Heart right ventricle (tissue), 16 donors: ENCODE results near the gene MNX1. TPM values are rescaled to one million over a fixed set of nuclear protein-coding genes. Genes with fewer than 3 reads are reported as not detected.
A peak's percentile ranks its signal among the peaks of the same experiment; 100 is the strongest.

ENCODE experiments used
- ATAC-seq, 8 donors: fragments of 200-7000 bp; cut with Tn5 transposase; one replicate each; pipeline ENCODE4 v1.9.1; 2020; ENCODE audit warnings: mild to moderate bottlenecking in 8 of 8, moderate library complexity in 8 of 8, moderate number of reproducible peaks in 1 of 8
- DNase-seq, 2 donors: peaks; one replicate each; pipeline ENCODE4 v3.0.0-alpha.2; 2020
- H3K27ac ChIP-seq, 10 donors: fragments of 200-600 bp; sonication (generic) in 2 of 10; one replicate each; pipeline versions ENCODE4 v1.5.0 to v1.8.0; 2020 to 2022; ENCODE audit warnings: mild to moderate bottlenecking in 3 of 10
- H3K27me3 ChIP-seq, 7 donors: fragments of 200-600 bp; one replicate each; pipeline ENCODE4 v1.8.0; 2021 to 2022; ENCODE audit warnings: mild to moderate bottlenecking in 2 of 7
- H3K36me3 ChIP-seq, 9 donors: fragments of 200-600 bp; sonication (generic) in 1 of 9; one replicate each; pipeline versions ENCODE4 v1.5.0 to v1.8.0; 2020 to 2022; ENCODE audit warnings: mild to moderate bottlenecking in 2 of 9
- H3K4me1 ChIP-seq, 9 donors: fragments of 200-600 bp; sonication (generic) in 1 of 9; one replicate each; pipeline versions ENCODE4 v1.5.0 to v1.8.0; 2020 to 2022; ENCODE audit warnings: mild to moderate bottlenecking in 4 of 9
- H3K4me3 ChIP-seq, 10 donors: fragments of 200-600 bp; sonication (generic) in 2 of 10; one replicate each; pipeline versions ENCODE4 v1.5.0 to v1.8.0; 2020 to 2022; ENCODE audit warnings: mild to moderate bottlenecking in 7 of 10, moderate library complexity in 2 of 10
- H3K9me3 ChIP-seq, 11 donors: fragments of 200-600 bp in 10 of 11; sonication (generic) in 2 of 11; one replicate each; pipeline versions ENCODE4 v1.5.0 to v1.8.0; 2013 to 2022; ENCODE audit warnings: mild to moderate bottlenecking in 2 of 11, control low read depth in 1 of 11, moderate library complexity in 1 of 11
- CTCF ChIP-seq, 9 donors: fragments of 200-600 bp; sonication (generic) in 2 of 9; IDR thresholded peaks; one replicate each; pipeline versions ENCODE4 v1.5.0 to v1.8.0; 2021 to 2022; ENCODE audit warnings: antibody characterized with exemption in 9 of 9, mild to moderate bottlenecking in 5 of 9, moderate library complexity in 1 of 9
- WGBS, 2 donors: extraction: QIAGEN DNeasy Blood & Tissue Kit; methylation state at CpG; one replicate each; pipeline ENCODE4 v1.1.7; 2013; ENCODE audit warnings: inconsistent platforms in 1 of 2; 5-methylcytosine and 5-hydroxymethylcytosine counted together
- intact Hi-C, 10 donors: fragments of 100-400 bp; cut with DNase I; formaldehyde crosslinking; loops; one replicate each; pipeline versions ENCODE4 v1.11.1 to v1.14.2; 2022
- polyA plus RNA-seq, 2 donors: library from polyadenylated mRNA; stranded (reverse); fragments of 200-250 nt; gene quantifications; one replicate each; pipeline ENCODE4 v1.2.3, GENCODE V29; 2013
- total RNA-seq, 10 donors: library from RNA; stranded (reverse); fragmentation: NEBNext Ultra II Directional in 3 of 10; extraction: Animal tissue kit (Norgen Biotek cat#: 25700) in 3 of 10; gene quantifications; one replicate each; pipeline versions ENCODE4 v1.2.1 to v1.2.4, GENCODE V29; 2021 to 2023
- donor health status: Arrhythmogenic right ventricular cardiomyopathy.
- donor health status: ischemic (EF 13 %, LVEDD 7.1; RV severe dilation, severe dysfunction).
- donor health status: healthy with polysubstance abuse.
- donor health status: DM: no; HTN: yes; CAD: no.
- donor health status: DM: no; HTN: no; CAD: no.
- donor health status: ischemic (EF 25% LVEDD 6.9; RV normal size, moderate dysfunction).
- donor health status: ischemic (EF 25% LVEDD 5.7; RV mildly dilated, moderate dysfunction).
- donor health status: healthy.
- donor health status: DM: yes; HTN: yes; CAD: no.
- donor health status: Ischemic cardiomyopathy.
- donor health status: ischemic (EF 35%, LVEDD 5.7; RV mildly dilated, moderate dysfunction).
- donor health status: nonischemic (EF 11% LVEDD 7.7; RV severe dilation, severe dysfunction).
- donor health status: DM: yes; HTN: yes; CAD: no.
- donor health status: PGD.
- donor health status: ischemic (EF 29% LVEDD 5.4; RV normal size, mild dysfunction).
- donor health status: nonischemic (EF 23%, LVEDD 6.1; RV moderate dilation, normal function).

Gene MNX1
- total and polyA plus RNA-seq, 12 donors: not detected

- Histone ChIP-seq H3K4me1 (no peaks in the 10 kb centered on the region), H3K27ac (no peak overlapping the region), H3K9me3 (peaks cover 0 to 20% (median 7%) of the 10 kb centered on the region in 11 donors), H3K4me3 (no peak overlapping the region), H3K36me3 (no peaks in the 10 kb centered on the region), H3K27me3 (no peaks in the 10 kb centered on the region)
- TF ChIP-seq CTCF (IDR thresholded peaks at IDR 0.05): no peak
- 94% methylated on average over 4 of the region's 4 CpGs for WGBS, 2 donors
- ATAC-seq: no peak
- intact Hi-C loops: loop anchor here in 2 of 10 donors (10.0 kb wide), 3 partner anchors 155 to 455 kb away; partner anchors contain the start of gene UBE3C (in 1 of the 2)
- DNase-seq: no peak
Observed at GRCh38 chr7:156979711-156980110, 30.8 kb downstream of the MNX1 start.

- H3K27me3 ChIP-seq: no peaks in the 10 kb centered on the region
- 89 to 92% methylated on average over 1 of the region's 1 CpG for WGBS, 2 donors
- ATAC-seq (no peak), DNase-seq (no peak)
- intact Hi-C loops: loop anchor here in 2 of 10 donors (10.0 kb wide), 3 partner anchors 156 to 456 kb away; partner anchors contain the start of gene UBE3C (in 1 of the 2)
- peaks cover 0 to 20% (median 7%) of the 10 kb centered on the region in 11 donors for H3K9me3 ChIP-seq
- H3K36me3 ChIP-seq: no peaks in the 10 kb centered on the region
- H3K4me1 ChIP-seq: no peaks in the 10 kb centered on the region
- H3K27ac ChIP-seq: no peak overlapping the region
- H3K4me3 ChIP-seq: no peak overlapping the region
- TF ChIP-seq CTCF (IDR thresholded peaks at IDR 0.05): no peak
Observed at GRCh38 chr7:156979007-156979606, 31.4 kb downstream of the MNX1 start.

DNA sequence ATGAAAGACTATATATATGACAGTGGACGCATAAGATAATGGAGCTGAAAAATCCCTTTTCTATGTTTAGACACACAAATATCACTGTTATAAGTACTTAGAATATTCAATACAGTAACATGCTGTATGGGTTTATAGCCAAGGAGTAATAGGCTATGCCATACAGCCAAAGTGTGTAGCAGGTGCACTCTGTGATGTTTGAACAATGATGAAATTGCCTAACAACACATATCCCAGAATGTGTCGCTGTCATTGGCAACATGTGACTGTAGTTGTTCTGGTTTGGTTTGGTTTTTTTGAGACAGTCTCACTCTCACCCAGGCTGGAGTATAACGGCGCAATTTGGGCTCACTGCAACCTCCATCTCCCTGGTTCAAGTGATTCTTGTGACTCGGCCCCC lies 34.8 kb downstream of the MNX1 start:
- H3K4me1 ChIP-seq: no peaks in the 10 kb centered on the region
- no peak overlapping the region for H3K4me3 ChIP-seq
- peaks cover 0 to 20% (median 7%) of the 10 kb centered on the region in 11 donors for H3K9me3 ChIP-seq
- intact Hi-C loops: loop anchor here in 2 of 10 donors (10.0 kb wide), 3 partner anchors 159 to 459 kb away; partner anchors contain the start of gene UBE3C (in 1 of the 2)
- peaks cover 0 to 31% (median 7%) of the 10 kb centered on the region in 9 donors for H3K36me3 ChIP-seq
- no peaks in the 10 kb centered on the region for H3K27me3 ChIP-seq
- ATAC-seq (no peak), DNase-seq (no peak)
- no peak overlapping the region for H3K27ac ChIP-seq
- 94 to 97% methylated on average over 5 of the region's 5 CpGs for WGBS, 2 donors
- no peak for TF ChIP-seq CTCF (IDR thresholded peaks at IDR 0.05)

DNA sequence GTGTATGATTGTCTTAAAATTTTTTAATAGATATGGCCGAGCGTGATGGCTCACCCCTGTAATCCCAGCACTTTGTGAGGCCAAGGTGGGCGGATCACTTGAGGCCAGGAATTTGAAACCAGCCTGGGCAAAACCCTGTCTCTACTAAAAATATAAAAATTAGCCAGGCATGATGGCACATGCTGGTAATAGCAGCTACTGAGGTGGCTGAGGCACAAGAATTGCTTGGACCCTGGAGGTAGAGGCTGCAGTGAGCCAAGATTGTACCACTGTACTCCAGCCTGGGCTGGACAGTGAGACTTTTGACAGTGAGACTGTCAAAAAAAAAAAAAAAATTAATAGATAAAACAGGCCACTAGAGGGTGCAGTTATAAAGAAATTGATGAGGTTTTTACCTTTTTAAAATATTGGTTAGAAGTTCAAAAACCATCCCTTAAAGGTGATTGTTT lies 40.5 kb downstream of the MNX1 start:
- ATAC-seq (peak in 1 of 8 donors; percentile 40), DNase-seq (no peak)
- Histone ChIP-seq H3K9me3 (no peaks in the 10 kb centered on the region), H3K27ac (no peak overlapping the region), H3K4me3 (no peak overlapping the region), H3K36me3 (peaks cover 0 to 86% (median 37%) of the 10 kb centered on the region in 9 donors), H3K4me1 (no peaks in the 10 kb centered on the region), H3K27me3 (no peaks in the 10 kb centered on the region)
- TF ChIP-seq CTCF (IDR thresholded peaks at IDR 0.05): peak in 8 of 9 donors; percentile 16 to 55 (median 43)
- intact Hi-C loops: loop anchor here in 3 of 10 donors (10.0 kb wide), 4 partner anchors 165 to 465 kb away; partner anchors contain the start of gene UBE3C (in 1 of the 3)
- WGBS, 2 donors: 75 to 81% methylated on average over 3 of the region's 3 CpGs
